NCI-H345 (cell line): ENCODE results near the gene SMPD2.

Experiments used
- DNase-seq: peaks from one replicate; lab custom pipeline; 2025; lab: John Stamatoyannopoulos, UW

Gene SMPD2

DNA sequence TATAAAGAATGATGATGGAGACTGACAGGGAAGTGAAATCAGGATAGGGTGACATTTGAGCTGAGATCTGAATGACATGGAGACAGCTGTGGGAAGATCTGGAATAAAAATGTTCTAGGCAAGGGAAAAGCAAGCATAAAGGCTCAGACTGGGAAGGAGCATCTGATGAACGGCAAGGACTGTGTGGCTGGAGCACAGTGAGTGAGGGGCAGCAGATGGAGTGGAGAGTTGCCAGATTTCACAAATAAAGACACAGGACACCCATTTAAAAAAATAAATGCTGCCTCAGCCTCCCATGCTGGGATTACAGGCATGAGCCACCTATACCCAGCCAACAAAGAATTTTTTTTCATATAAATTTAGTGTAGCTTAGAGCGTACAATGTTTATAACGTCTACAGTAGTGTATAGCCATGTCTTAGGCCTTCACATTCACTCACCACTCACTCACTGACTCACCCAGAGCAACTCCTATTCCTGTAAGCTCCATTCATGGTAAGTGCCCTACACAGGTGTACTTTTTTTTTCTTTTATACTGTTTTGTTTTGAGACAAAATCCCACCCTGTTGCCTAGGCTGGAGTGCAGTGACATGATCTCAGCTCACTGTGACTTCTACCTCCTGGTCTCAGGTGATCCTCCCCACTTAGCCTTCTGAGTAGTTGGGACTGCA, 44.9 kb downstream of the SMPD2 start:
- no peak for DNase-seq

DNA sequence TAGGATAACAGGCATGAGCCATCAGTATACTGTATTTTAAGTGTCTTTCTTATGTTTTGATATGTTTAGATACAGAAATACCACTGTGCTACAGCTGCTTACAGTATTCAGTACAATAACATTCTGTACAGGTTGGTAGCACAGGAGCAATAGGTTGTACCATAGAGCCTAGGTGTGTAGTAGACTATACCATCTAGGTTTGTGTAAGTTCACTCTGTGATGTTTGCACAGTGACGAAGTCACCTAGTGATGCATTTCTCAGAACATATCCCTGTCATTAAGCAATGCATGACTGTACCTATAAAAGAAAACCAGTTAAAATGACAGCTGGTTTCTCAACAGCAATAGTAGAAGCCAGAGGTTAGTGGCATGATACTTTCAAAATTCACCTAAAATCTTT, 45.5 kb downstream of the SMPD2 start:
- no peak for DNase-seq

DNA sequence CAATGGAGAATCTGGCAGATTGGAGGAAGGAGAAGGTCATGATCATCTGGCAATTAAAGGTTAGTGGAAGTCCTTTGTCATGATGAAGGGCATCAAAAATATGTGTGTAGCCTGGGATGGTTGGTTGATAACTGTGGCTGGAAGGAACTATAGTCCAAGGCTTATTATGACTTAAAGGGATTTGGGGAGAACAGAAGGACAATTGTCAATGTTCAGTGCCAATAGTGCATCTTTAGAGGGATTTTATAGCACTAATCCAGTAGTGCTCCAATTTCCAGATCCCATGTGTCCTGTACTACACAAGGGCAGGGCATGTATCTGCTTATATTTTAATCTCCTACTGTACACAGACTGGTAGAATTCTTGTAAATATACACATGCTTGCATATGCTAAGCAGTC, 47.5 kb downstream of the SMPD2 start:
- no peak for DNase-seq

DNA sequence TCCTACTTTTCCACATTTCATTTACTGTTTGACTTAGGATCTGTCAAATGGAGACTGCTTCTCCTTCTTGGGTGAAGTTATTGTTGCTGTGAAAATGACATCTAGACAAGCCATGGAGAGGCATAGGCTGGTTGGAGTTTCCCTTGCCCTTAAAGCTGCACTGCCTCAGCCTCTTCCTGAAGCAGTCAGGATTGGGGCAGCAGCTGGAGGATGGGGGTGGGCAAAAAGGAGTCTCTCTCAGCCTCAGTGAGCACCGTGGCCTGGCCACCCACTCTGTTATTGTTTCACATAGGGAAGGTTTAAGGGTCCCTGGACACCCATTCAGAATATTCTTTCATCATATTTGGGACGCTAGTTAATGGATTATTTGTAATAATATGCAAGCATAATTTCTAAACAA, 50.2 kb downstream of the SMPD2 start:
- DNase-seq = no peak

DNA sequence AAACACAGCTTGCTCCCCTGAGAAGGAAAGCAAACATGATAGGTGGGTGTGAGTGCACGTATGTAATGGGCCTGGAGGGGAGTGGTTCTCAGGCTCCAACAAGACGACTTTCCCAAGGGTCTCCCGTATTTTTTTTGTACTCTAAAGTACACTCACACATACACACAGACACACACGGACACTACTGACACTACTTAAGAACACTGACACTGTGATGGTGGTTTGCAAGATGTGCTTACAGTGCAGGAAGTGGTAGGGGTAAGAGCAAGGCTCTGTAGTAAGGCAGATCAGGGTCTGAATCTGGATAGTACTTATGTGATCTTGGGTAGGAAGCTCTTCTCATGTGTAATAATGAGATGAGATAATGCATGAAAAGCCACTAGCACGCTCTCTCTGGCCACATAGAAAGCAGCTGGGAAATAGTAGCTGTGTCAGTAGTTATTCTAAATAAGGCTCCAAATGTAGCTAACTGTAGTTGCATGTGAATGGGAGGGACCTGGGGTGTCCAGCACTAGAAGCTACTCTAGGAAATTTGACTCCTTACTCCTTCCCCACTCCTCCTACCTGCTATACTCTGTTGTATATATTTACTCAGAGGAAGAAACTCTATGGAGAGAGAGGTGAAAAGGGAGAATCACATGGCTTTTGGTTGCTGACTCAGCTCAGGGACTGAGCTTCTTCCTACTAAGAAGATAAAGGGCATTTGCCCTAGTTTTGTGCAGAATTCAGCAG, 50.8 kb downstream of the SMPD2 start:
- no peak for DNase-seq
